Measurements from ENCODE around the gene PVR. TPM values are rescaled to one million over a fixed set of nuclear protein-coding genes. Genes with fewer than 3 reads are reported as not detected.

PVR gene
- polyA plus RNA-seq, 1 donor from 2014 or later, result 19.1 TPM

DNA sequence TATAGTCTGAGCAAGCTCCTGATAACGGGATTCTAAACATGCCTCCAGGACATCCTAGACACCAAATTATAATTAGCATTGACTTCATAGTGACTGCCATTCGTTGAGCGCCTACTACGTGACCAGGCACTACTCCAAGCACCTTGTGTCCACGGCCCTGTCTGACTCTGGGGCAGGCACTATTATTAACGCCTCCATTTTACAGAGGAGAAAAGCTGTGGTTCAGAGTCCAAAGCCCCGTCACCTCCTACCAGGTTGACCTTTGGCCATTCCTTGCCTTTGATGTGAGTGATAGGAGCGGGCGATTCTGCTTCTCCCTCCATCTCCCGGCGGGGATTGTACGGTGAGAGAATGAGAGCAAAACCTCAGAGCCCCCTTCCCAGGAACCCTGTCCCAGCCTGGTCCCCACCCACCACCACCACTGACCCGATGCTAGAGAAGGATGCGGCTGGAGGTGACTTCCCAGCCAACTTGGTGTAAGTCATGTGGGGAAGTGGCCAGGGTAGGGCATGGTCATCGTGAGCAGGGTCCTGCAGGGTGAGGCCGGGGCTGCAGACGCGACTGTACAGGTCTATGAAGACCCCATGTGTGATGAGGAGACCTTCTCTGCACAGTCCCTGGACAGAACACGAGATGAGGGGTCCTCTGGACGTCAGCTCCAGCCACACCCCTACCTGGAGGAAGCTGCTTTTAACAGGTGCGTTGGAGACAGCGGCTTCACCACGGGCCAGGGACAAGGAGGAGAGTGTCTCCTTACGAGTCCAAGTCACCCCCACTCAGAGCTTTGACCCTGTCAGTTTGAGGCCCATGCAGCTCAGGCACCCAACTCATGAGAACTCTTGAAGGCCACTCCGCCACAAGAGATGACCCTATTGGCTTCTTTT lies 30.2 kb upstream of the PVR start, which contains the start of gene IGSF23:
IGSF23 (plus strand) TSS at position 269 of the 884 bp plus-strand sequence; CDS start at position 352, 83 bp downstream.
- Histone ChIP-seq H3F3A (ENCODE audit: insufficient read depth, low read length, poor library complexity, severe bottlenecking) (no peaks in the 10 kb centered on the region), H3K27me3 (ENCODE audit: insufficient read depth, low read depth, low read length) (no peaks in the 10 kb centered on the region), H3K9me2 (ENCODE audit: insufficient read depth, low read length) (no peaks in the 10 kb centered on the region), H3K9me3 (ENCODE audit: low read length) (no peaks in the 10 kb centered on the region), H2AFZ (ENCODE audit: low read depth, low read length) (no peak within 1 kb of the TSS), H3K36me3 (ENCODE audit: insufficient read depth, low read length) (no peaks in the 10 kb centered on the region), H4K20me1 (ENCODE audit: insufficient read depth) (no peaks in the 10 kb centered on the region), H3K9ac (ENCODE audit: low read length) (no peak within 1 kb of the TSS), H3K4me3 (ENCODE audit: low read length) (no peak within 1 kb of the TSS), H3K79me2 (replicated peaks; ENCODE audit: insufficient read depth, low read length) (no peaks in the 10 kb centered on the region), H3K27ac (ENCODE audit: low read length) (no peak within 1 kb of the TSS), H3K4me2 (ENCODE audit: low read length) (no peak within 1 kb of the TSS)
- TF ChIP-seq CTCF (IDR thresholded peaks at IDR 0.05; ENCODE audit: poor library complexity, severe bottlenecking), result no peak
- no peak for TF ChIP-seq POLR2AphosphoS5 (IDR thresholded peaks at IDR 0.05)
- TF ChIP-seq EP300 (conservative IDR thresholded peaks at IDR 0.05; ENCODE audit: poor library complexity, severe bottlenecking), result no peak
- TF ChIP-seq SMC3 (conservative IDR thresholded peaks at IDR 0.05; ENCODE audit: poor library complexity), result no peak
- TF ChIP-seq MXI1 (conservative IDR thresholded peaks at IDR 0.05; ENCODE audit: poor library complexity, severe bottlenecking), result no peak
- no peak for TF ChIP-seq EZH2 (IDR thresholded peaks at IDR 0.05; ENCODE audit: borderline replicate concordance, insufficient read depth, low read length, poor library complexity, severe bottlenecking)
- TF ChIP-seq, protein P1, sequence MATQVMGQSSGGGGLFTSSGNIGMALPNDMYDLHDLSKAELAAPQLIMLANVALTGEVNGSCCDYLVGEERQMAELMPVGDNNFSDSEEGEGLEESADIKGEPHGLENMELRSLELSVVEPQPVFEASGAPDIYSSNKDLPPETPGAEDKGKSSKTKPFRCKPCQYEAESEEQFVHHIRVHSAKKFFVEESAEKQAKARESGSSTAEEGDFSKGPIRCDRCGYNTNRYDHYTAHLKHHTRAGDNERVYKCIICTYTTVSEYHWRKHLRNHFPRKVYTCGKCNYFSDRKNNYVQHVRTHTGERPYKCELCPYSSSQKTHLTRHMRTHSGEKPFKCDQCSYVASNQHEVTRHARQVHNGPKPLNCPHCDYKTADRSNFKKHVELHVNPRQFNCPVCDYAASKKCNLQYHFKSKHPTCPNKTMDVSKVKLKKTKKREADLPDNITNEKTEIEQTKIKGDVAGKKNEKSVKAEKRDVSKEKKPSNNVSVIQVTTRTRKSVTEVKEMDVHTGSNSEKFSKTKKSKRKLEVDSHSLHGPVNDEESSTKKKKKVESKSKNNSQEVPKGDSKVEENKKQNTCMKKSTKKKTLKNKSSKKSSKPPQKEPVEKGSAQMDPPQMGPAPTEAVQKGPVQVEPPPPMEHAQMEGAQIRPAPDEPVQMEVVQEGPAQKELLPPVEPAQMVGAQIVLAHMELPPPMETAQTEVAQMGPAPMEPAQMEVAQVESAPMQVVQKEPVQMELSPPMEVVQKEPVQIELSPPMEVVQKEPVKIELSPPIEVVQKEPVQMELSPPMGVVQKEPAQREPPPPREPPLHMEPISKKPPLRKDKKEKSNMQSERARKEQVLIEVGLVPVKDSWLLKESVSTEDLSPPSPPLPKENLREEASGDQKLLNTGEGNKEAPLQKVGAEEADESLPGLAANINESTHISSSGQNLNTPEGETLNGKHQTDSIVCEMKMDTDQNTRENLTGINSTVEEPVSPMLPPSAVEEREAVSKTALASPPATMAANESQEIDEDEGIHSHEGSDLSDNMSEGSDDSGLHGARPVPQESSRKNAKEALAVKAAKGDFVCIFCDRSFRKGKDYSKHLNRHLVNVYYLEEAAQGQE (IDR thresholded peaks at IDR 0.05; ENCODE audit: borderline replicate concordance), result no peak
- TF ChIP-seq TAF1 (IDR thresholded peaks at IDR 0.05; ENCODE audit: low read depth), result no peak
- TF ChIP-seq RAD21 (conservative IDR thresholded peaks at IDR 0.05), result no peak

DNA sequence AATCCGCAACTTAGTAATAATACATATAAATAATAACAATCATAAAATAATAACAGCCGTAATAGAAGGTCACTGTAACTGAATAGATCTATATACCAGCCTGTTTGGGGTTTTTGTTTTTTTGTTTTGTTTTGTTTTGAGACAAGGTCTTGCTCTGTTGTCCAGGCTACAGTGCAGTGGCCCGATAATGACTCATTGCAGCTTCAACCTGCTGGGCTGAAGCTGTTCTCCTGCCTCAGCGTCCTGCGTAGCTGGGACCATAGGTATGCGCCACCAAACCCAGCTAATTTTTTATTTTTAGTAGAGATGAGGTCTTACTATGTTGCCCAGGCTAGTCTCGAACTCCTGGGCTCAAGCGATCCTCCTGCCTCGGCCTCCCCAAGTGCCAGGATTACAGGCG lies 29.4 kb upstream of the PVR start:
- no peaks in the 10 kb centered on the region for H3K9me3 ChIP-seq (ENCODE audit: low read length)
- H3K36me3 ChIP-seq (ENCODE audit: insufficient read depth, low read length), result no peaks in the 10 kb centered on the region
- H3K79me2 ChIP-seq (replicated peaks; ENCODE audit: insufficient read depth, low read length), result no peaks in the 10 kb centered on the region
- TF ChIP-seq EZH2 (IDR thresholded peaks at IDR 0.05; ENCODE audit: borderline replicate concordance, insufficient read depth, low read length, poor library complexity, severe bottlenecking) (no peak), SMC3 (conservative IDR thresholded peaks at IDR 0.05; ENCODE audit: poor library complexity) (no peak), EP300 (conservative IDR thresholded peaks at IDR 0.05; ENCODE audit: poor library complexity, severe bottlenecking) (no peak), TAF1 (IDR thresholded peaks at IDR 0.05; ENCODE audit: low read depth) (no peak), MXI1 (conservative IDR thresholded peaks at IDR 0.05; ENCODE audit: poor library complexity, severe bottlenecking) (no peak), CTCF (IDR thresholded peaks at IDR 0.05; ENCODE audit: poor library complexity, severe bottlenecking) (no peak), POLR2AphosphoS5 (IDR thresholded peaks at IDR 0.05) (no peak), RAD21 (conservative IDR thresholded peaks at IDR 0.05) (no peak)
- TF ChIP-seq, protein P1 (IDR thresholded peaks at IDR 0.05; ENCODE audit: borderline replicate concordance), result no peak
- no peak overlapping the region for H3K4me3 ChIP-seq (ENCODE audit: low read length)
- H3K27me3 ChIP-seq (ENCODE audit: insufficient read depth, low read depth, low read length), result no peaks in the 10 kb centered on the region
- no peaks in the 10 kb centered on the region for H4K20me1 ChIP-seq (ENCODE audit: insufficient read depth)
- no peak overlapping the region for H3K9ac ChIP-seq (ENCODE audit: low read length)
- H3K27ac ChIP-seq (ENCODE audit: low read length), result no peak overlapping the region
- no peak overlapping the region for H3K4me2 ChIP-seq (ENCODE audit: low read length)
- H2AFZ ChIP-seq (ENCODE audit: low read depth, low read length), result no peak overlapping the region
- no peaks in the 10 kb centered on the region for H3K9me2 ChIP-seq (ENCODE audit: insufficient read depth, low read length)
- H3F3A ChIP-seq (ENCODE audit: insufficient read depth, low read length, poor library complexity, severe bottlenecking), result no peaks in the 10 kb centered on the region

Measured in neural cell (in vitro differentiated cells).